Left ventricle myocardium inferior (tissue), 1 donor: ENCODE results near the gene SERTAD3. TPM values are rescaled to one million over a fixed set of nuclear protein-coding genes. Genes with fewer than 3 reads are reported as not detected.
A peak's percentile ranks its signal among the peaks of the same experiment; 100 is the strongest.

Source experiments
- DNase-seq: peaks from one replicate; pipeline ENCODE4 v3.0.0-alpha.2; 2020
- H3K27ac ChIP-seq: fragments of 200-600 bp; replicated peaks from 2 replicates; pipeline ENCODE4 v1.8.0; 2021
- H3K27me3 ChIP-seq: fragments of 200-600 bp; 2 replicates; pipeline ENCODE4 v1.8.0; 2021; ENCODE audit warnings: low read depth
- H3K36me3 ChIP-seq: fragments of 200-600 bp; 2 replicates; pipeline ENCODE4 v1.8.0; 2021
- H3K4me1 ChIP-seq: fragments of 200-600 bp; 2 replicates; pipeline ENCODE4 v1.8.0; 2021
- H3K4me3 ChIP-seq: fragments of 200-600 bp; 2 replicates; pipeline ENCODE4 v1.8.0; 2021; ENCODE audit warnings: mild to moderate bottlenecking, moderate library complexity
- H3K9me3 ChIP-seq: fragments of 200-600 bp; replicated peaks from 2 replicates; pipeline ENCODE4 v1.8.0; 2021
- intact Hi-C: fragments of 100-400 bp; cut with micrococcal nuclease; formaldehyde crosslinking; loops from one replicate; pipeline ENCODE4 v1.11.0; 2022
- total RNA-seq: library from RNA; stranded (reverse); fragmentation: NEBNext Ultra II Directional; extraction: Animal tissue kit (Norgen Biotek cat#: 25700); gene quantifications from one replicate; pipeline ENCODE4 v1.2.1, GENCODE V29; 2021
- TF ChIP-seq, protein P1 (sequence below): fragments of 200-600 bp; IDR thresholded peaks from 2 replicates; pipeline ENCODE4 v1.8.0; 2021; ENCODE audit warnings: antibody characterized with exemption, mild to moderate bottlenecking, borderline replicate concordance
- donor health status: DM: no; HTN: yes; CAD: no; lungs with severe emphysema.

Gene SERTAD3
- total RNA-seq, 1 donor from 2014 or later = 16.2 TPM

DNA sequence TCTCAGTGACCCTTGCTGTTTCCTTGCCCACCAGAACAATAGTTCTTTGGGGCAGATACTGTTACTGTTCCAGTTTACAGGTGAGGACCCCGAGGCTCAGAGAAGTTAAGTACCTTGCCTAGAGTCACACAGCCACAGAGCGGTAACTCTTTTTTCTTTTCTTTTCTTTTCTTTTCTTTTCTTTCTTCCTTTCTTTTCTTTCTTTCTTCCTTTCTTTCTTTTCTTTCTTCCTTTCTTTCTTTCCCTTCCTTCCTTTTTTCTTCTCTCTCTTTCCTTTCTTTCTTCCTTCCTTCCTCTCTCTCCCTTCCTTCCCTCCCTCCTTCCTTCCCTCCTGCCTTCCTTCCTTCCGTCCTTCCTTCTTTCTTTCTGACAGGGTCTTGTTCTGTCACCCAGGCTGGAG lies 26.1 kb downstream of the SERTAD3 start:
- Histone ChIP-seq H3K27me3 (no peaks in the 10 kb centered on the region), H3K4me1 (peaks cover 77% of the 10 kb centered on the region), H3K9me3 (no peaks in the 10 kb centered on the region), H3K36me3 (peaks cover 10% of the 10 kb centered on the region), H3K27ac (peak overlapping the region; percentile 99), H3K4me3 (no peak overlapping the region)
- TF ChIP-seq, protein P1, sequence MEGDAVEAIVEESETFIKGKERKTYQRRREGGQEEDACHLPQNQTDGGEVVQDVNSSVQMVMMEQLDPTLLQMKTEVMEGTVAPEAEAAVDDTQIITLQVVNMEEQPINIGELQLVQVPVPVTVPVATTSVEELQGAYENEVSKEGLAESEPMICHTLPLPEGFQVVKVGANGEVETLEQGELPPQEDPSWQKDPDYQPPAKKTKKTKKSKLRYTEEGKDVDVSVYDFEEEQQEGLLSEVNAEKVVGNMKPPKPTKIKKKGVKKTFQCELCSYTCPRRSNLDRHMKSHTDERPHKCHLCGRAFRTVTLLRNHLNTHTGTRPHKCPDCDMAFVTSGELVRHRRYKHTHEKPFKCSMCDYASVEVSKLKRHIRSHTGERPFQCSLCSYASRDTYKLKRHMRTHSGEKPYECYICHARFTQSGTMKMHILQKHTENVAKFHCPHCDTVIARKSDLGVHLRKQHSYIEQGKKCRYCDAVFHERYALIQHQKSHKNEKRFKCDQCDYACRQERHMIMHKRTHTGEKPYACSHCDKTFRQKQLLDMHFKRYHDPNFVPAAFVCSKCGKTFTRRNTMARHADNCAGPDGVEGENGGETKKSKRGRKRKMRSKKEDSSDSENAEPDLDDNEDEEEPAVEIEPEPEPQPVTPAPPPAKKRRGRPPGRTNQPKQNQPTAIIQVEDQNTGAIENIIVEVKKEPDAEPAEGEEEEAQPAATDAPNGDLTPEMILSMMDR = no peak
- no peak for DNase-seq
- intact Hi-C loops = no loop called here

DNA sequence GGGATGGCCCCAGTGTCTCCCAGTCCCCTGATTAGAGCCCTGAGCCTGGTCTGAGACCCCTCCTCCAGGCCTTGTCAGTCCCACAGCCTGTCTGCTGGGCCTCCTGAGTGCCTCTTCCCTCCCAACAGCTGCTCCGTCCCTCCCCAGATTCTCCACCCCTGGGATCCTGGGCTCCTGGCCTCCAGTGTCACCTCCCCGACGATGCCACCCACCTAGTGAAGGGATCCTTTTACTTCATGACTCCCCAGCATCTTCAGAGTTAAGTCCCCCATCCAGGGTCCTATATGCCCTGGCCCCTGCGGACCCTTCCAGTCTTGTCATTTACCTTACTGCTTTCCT lies 26.5 kb downstream of the SERTAD3 start:
- Histone ChIP-seq H3K27ac (peak overlapping the region; percentile 99), H3K4me3 (no peak overlapping the region), H3K4me1 (peaks cover 77% of the 10 kb centered on the region), H3K9me3 (no peaks in the 10 kb centered on the region), H3K36me3 (peaks cover 5% of the 10 kb centered on the region), H3K27me3 (no peaks in the 10 kb centered on the region)
- DNase-seq = no peak
- intact Hi-C loops = no loop called here
- TF ChIP-seq, protein P1 = no peak

DNA sequence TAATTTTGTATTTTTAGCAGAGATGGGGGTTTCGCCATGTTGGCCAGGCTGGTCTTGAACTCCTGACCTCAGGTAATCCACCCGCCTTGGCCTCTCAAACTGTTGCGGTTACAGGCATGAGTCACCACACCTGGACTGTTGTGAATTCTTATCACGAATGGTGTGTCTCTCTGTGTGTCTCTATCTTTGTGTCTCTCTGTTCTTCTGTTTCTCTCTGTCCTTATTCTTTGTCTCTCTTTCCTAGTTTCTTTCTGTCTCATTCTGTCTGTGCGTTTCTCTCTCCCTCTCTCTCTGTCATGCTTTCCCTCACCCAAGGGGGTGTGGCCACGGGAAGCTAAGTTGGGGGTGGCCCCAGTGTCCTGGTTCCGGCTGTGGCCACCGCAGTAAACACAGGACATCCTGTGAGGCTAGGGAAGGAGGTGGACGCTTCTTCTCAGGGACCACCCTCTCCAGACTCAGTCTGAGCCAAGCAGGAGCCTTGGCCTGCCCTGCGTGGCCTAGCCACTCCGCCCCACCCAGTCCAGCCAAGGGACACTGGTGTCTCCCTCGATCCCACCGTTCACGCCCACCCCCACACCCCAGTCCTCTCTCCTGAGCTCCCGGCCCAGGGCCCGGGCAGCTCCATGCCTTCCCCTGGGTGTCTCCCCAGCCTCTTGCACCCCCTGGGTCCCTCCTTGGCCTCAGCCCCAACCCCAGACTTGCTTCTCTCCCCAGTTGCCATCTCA lies 27.1 kb downstream of the SERTAD3 start:
- Histone ChIP-seq H3K4me1 (peaks cover 77% of the 10 kb centered on the region), H3K9me3 (no peaks in the 10 kb centered on the region), H3K4me3 (no peak overlapping the region), H3K27me3 (no peaks in the 10 kb centered on the region), H3K36me3 (peaks cover under 1% of the 10 kb centered on the region), H3K27ac (peak overlapping the region; percentile 99)
- intact Hi-C loops = no loop called here
- TF ChIP-seq, protein P1 = no peak
- peak; percentile 59 for DNase-seq

DNA sequence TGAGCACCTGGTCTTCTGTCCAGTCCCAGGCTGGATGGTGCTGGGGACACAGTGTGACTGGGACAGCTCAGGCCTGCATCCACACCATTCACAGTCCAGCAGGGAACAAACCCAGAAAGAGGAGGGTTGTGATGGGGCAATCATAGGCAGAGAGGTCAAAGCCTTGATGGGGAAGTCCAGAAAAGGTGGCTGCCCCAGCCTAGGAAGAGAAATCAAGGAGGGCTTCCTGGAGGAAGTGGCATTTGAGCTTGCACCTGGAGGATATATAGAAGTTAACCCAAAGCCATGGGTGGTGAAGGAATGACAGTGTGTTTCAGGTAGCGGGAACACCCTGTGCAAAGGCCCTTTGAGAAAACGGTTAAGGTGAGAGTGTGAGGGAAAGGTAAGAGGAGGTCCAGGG lies 28.4 kb downstream of the SERTAD3 start:
- no peak overlapping the region for H3K4me3 ChIP-seq
- no peak for DNase-seq
- H3K27ac ChIP-seq = peak overlapping the region; percentile 99
- H3K36me3 ChIP-seq = no peaks in the 10 kb centered on the region
- no peaks in the 10 kb centered on the region for H3K27me3 ChIP-seq
- peaks cover 79% of the 10 kb centered on the region for H3K4me1 ChIP-seq
- TF ChIP-seq, protein P1 = no peak
- H3K9me3 ChIP-seq = no peaks in the 10 kb centered on the region
- intact Hi-C loops = no loop called here

DNA sequence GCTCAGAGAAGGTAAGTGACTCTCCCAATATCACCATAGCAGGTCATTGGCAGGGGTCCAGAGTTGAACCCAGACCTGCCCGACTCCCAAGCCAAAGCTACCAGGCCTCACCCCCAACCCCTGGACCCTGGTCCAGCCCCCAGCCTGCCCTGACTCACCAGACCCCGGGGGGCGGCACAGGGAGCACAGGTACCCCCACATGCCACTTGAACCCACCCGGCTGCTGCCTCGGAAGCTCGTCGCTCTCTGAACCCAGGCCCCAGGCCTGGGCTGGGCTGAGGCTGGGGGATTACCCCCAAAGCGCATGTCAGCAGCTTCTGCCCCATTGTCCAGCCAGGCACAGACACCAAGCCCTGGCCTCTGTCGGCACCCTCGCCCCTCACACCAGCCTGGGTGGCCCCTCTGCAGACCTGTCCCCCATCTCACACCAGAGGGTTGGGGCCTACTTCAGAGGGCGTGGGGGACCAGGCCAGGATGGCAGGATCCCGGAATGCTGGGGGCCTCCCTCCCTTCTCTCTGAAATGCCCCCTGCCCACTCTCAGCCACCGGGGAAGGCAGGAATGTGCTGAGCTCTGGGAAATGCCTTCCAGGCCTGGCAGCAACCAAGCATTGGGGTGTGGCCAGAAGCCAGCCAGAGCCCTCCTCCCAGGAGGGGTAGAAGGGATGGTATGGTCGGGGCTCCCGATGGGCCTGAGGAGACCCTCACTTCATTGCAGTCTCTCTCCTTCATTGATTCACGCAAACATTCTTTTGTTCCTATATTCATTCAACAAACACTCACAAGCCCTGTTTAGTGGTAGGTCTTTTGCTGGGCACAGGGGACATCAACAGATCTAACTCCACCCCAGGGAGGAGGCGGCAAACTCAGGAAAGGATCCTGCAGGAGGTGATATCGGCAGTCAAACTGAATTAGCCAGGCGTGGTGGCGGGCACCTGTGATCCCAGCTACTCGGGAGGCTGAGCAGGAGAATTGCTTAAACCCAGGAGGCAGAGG lies 29.3 kb downstream of the SERTAD3 start:
- H3K27ac ChIP-seq = peak overlapping the region; percentile 96
- no peaks in the 10 kb centered on the region for H3K36me3 ChIP-seq
- no peak overlapping the region for H3K4me3 ChIP-seq
- DNase-seq = no peak
- TF ChIP-seq, protein P1 = no peak
- intact Hi-C loops = no loop called here
- peaks cover 74% of the 10 kb centered on the region for H3K4me1 ChIP-seq
- H3K9me3 ChIP-seq = no peaks in the 10 kb centered on the region
- H3K27me3 ChIP-seq = no peaks in the 10 kb centered on the region
